NCI-H2029 (cell line): ENCODE results near the gene MLC1.
"Not testable (repeated sequence)": the region's sequence is repeated elsewhere in the genome, so short reads cannot be mapped to it uniquely, and the experiment has no call there.

Source experiments
- DNase-seq: peaks from one replicate; lab custom pipeline; 2025; lab: John Stamatoyannopoulos, UW

Gene MLC1

DNA sequence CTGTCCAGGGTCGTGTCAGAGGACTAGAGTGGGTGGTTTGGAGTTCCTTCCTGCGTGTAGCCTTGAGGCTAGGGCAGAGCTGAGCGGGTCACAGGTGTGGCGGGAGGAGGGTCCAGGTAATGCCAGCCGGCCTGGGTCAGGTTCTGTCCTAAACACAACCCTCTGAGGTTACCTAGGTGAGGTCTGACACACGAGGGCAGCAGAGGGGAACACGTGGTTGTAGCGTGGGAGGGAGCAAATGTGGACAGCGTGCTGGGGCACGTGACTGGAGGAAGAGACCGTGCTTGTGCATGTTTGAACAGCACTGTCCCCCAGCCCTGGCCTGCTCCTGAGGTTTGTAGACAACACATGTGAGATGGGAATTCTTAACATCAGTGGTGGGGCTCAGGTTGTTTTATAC is 17.7 kb upstream of the MLC1 start:
- DNase-seq, result no peak

DNA sequence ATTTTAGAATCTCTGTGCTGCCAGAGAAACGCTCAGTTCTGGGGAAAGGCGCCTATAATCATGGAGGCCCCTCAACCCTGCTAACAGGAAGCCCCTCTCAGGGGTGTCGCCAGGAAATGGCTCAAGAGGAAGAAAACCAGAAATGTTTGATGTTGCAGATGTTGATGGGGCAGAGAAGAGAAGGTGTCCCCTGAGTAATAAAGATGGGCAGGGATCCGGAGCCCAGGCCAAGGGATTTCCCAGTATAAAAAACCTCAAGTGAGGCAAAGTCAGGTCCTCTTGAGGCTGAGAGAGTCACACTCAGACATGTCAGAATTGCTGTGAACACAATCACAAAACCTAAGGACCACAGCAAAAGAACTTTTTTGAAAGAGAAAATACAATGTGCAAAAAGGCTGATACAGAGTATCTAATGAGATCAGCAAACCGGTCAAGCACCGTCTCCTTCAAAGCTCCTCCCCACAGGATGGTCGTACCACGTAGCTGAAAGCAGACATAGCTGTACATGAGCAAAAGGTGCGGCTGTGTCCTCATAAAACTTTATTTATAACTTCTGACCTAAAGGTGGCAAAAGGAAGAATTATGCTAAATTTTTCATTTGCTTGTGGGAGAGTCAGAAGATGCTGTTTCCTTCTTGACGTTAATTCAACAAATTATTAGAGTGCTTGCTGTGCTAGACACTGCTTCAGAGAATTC is 16.8 kb upstream of the MLC1 start:
- no peak for DNase-seq

DNA sequence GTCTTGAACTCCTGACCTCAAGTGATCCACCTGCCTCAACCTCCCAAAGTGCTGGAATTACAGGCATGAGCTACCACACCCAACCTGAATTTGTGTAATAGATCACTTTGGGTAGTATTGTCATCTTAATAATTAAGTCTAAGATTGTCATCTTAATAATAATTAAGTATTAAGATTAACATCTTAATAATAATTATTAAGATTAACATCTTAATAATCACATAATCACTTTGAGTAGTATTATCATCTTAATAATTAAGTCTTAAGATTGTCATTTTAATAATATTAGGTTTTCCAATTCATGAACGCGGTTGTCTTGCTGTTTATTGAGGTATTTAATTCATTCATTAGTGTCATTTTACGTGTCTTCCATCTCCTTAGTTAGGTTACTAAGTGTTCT is 12.8 kb upstream of the MLC1 start:
- no peak for DNase-seq

DNA sequence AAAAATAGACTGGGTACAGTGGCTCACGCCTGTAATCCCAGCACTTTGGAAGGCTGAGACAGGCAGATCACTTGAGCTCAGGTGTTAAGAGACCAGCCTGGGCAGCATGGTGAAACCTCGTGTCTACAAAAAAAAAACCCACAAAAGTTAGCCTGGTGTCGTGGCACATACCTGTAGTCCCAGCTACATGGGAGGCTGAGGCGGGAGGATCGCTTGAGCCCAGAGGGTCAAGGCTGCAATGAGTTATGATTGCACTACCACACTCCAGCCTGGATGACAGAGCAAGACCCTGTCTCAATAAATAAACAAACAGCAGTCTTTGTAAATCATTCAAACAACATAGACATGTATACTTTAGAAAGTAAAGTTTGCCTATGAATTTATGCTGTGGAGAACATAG is 7.1 kb upstream of the MLC1 start:
- no peak for DNase-seq

DNA sequence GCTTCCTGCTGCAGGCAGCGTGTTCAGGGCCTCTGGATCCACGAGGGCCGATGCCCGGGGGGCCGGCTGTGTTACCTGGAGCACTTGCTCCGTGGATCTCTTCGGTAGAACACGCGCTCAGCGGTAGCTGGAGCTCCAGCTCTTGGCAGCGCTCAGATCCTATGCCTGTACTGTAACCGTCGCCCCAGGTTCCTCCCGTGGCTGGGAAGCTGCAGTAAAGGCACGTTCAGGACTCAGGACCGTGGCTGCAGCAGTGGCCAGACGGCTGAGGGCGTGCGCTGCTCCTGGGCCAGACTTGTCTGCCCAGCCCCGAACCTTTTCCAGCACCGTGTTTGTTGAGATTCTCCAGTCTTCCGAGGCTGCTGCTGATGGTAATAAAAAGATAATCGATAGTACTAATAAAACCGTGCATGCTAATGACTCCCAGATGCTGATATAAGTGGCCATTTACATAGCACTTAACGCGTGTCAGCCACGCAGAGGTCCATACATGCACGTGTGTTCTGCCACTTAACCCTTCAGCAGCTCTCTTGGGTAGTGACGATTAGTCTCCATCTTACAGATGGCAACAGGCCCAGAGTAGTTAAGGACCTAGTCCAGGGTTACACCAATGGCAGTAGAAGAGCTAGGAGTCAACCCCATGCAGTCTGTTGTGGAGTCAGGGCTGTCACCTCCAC is 6.0 kb upstream of the MLC1 start:
- DNase-seq, result peak; percentile 18

DNA sequence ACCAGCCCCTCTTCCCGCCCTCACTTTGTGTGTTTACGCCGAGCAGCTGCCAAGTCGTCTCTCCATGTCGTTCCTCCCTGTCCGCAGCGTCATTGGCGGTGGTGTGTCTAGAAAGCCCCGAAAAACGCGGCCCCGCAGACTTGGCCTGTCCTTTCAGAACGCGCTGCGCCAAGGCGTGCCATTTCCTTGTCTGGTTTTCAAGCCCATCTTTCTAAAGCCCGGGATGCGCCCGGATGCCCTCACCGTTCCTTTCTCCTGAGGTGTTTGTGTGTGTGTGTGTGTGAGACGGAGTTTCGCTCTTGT is 5.1 kb upstream of the MLC1 start:
- DNase-seq, result no peak

DNA sequence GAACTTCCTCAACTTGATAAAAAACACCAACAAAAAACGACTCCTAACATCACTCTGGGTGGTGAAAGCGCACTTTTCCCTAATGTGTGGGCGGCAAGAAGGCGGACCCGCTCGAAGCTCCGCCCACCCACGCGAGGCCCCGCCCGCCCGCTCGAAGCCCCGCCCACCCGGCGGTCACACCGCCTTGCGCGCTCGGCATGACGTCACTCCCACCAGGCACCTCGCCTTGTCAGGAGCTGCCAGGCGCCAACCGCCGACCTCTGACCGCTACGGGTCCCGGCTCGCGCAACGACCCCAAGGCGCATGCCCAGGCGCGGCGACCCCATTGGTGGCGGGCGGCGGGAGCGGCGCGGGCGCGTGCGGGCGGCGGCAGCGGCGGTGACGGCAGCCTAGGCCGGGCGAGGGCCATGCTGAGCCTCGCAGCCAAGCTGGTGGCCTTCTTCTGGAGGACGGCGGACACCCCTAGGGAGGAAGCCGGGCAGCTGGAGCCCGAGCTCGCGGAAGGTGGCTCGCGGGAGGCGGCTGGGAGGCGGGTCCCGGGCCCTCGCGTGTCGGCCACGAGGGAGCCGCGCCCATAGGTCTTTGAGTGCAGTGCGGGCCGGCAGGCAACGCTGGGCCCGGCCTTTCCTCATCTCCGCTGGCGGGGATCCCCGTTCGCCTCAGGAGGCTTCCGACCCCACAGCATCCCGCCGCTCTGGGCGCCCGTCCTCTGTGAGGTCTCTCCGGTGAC is 4.6 kb upstream of the MLC1 start, which contains the start of gene MOV10L1:
Gene MOV10L1 (plus strand): TSS at position 325 of the 730 bp plus-strand sequence. CDS start 83 bp downstream, at position 408.
- no peak for DNase-seq

DNA sequence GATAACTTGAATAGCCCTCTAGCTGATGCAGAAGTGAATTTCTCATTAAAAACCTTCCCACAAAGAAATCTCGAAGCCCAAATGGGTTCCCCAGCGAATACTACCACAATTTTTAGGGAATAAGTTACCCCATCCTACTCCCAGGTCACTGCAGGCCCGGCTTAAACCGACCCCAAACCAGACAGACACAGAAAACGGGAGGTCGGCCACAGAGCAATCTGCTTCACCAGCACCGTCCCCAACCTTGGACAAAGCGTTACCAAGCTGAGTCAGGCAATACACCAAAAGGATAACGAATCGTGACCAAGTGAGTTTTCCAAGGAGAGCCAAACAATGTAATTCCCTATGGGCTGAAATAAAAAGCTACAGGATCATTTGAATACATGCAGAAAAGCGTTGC is 4.0 kb upstream of the MLC1 start:
- DNase-seq, result no peak

DNA sequence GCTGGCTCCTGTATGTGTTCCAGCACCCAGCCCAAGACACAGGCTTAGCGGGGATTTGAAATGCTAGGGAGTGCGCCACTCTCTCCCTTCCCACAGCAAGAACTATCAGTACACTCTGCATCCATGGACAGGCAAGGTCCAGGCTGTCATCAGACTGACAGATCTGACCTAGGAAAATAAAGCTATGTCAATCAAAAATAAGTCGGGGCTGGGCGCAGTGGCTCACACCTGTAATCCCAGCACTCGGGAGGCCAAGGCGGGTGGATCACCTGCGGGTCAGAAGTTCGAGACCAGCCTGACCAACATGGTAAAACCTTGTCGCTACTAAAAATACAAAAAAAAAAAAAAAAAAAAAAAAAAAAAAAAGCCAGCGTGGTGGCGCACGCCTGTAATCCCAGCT is 2.9 kb upstream of the MLC1 start:
- no peak for DNase-seq

DNA sequence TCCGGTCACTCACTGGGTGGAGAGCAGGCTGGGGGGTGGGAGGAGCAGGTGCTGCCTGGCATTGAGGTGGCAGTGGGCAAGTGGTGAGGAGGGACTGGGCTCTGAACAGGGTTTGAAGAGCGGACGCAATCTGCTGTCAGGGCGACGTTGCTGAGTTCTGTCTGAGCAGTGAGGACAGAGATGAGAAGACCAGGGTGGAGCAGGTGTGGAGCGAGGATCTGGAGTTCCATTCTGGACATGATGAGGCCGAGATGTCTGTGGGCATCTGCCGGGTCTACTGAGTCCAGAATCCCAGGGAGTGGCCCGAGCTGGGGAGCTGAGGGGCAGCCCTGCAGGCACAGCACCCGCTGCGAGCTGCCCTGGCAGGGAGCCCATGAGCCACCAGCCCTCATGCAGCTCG is 2.4 kb upstream of the MLC1 start:
- no peak for DNase-seq

DNA sequence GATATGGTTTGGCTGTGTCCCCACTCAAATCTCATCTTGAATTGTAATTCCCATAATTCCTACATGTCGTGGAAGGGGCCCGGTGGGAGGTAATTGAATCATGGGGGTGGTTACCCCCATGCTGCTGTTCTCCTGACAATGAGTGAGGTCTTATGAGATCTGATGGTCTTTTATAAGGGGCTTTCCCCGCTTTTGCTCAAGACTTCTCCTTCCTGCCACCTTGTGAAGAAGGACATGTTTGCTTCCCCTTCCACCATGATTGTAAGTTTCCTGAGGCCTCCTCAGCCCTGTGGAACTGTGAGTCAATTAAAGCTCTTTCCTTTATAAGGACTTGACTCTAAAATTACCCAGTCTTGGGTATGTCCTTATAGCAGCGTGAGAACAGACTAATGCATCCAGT is 1.7 kb upstream of the MLC1 start:
- DNase-seq, result not testable (repeated sequence)

DNA sequence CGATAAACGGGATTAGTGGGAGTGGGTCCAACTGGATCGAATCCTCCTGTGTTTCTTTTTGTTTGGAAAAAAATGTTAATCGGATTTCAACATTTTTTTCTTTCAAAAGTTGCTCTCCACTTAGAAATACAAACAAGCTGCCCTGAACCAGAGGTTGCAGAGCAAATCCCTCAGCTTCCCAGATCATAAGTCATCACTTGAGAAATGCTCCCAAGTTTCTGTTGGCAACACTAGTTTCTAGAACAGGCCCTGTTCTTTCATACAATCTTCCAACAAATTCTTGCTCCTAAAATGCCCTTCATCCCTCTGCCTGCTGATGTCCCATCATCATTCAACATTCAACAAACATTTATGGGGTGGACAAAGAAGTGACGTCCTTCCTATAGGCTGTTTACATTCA is 1.3 kb upstream of the MLC1 start:
- no peak for DNase-seq

DNA sequence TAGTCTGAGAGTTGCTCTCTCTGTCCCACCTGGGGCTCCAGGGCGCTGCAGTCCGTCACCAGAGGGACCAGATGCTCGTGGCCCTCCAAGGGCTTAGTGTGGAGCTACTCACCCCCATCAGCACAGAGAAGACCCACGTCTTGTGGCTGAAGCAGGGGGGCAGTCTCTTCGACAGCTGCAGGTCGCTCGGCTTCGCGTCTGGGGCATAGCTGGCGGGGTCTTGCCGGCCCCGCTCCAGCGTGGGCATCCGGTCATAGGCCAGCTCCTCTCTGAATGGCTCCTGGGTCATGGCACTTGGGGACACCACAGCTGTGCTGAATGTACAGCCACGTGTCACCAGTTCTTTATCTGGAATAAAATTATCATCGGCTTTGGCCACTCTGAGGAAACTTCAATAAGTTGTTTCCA is 608 bp downstream of the MLC1 start:
- DNase-seq, result no peak

DNA sequence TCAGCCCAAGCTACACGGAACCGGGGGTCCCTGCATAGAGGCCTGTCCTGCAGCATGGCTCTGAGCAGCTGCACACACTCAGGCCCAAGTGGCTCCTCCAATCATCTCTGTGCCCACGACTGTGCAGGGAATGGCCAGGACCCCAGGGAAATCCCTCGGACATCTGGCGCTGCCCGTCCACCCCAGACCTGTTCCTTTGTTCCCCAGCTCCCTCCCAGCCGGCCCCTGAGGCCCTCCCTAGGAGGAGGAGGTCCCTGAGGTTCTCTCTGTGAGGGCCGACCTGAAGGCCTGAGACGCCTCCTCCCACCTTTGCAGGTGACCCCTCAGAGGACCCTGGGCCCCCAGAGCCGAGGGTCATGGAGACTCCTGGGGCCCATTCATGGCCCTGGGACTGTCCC is 1.1 kb downstream of the MLC1 start:
- DNase-seq, result no peak

DNA sequence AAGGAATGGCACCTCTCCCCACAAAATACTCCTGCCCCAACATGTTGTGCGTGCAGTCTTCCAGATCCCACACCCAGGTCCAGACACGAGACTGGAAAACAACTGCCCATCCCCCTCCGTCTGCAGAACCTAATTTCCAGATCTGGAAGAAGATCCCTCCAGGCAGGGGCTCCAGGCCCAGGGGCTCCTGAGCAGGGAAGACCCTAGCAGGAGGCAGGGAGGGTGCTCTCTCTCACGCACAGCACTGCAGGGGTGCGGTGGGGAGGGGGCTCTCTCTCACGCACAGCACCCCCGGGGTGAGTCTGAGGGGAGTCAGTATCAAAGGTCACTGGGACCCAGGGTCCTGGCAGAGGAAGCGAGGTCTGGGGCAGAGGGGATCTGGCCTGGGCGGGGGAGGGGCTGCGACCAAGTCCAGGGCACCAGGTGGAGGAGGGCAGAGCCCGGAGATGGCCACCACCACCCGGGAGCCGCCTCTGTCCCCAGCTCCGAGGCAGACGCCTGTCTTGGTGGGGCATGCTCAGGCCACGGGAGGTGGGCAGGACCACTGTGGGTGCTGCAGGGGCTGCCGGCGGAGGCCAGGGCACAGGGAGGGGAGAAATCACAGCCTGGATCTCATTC is 1.7 kb downstream of the MLC1 start:
- DNase-seq, result no peak

DNA sequence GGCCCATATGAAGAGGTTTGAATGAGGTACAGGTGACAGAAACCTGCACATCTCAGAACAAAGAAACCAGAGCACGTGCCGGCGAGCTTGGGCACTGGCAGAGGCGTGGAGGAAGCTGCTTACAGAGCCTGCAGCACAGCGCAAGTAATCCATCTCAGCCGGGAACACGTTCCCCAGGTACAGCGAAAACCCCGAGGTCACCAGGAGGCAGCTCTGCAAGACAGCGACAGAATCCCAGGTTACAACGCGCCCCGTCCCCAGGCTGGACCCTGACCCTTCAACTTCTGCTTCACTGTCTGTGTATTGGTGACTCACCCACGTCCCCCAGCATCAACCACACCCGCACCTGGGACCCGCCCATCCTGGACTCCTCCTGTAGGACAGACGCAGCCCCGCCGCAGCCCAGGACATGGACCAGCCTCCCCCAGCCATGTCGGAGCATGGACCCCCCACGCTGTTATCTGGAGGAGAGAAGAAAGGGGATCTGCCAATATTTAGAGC is 2.2 kb downstream of the MLC1 start:
- no peak for DNase-seq

DNA sequence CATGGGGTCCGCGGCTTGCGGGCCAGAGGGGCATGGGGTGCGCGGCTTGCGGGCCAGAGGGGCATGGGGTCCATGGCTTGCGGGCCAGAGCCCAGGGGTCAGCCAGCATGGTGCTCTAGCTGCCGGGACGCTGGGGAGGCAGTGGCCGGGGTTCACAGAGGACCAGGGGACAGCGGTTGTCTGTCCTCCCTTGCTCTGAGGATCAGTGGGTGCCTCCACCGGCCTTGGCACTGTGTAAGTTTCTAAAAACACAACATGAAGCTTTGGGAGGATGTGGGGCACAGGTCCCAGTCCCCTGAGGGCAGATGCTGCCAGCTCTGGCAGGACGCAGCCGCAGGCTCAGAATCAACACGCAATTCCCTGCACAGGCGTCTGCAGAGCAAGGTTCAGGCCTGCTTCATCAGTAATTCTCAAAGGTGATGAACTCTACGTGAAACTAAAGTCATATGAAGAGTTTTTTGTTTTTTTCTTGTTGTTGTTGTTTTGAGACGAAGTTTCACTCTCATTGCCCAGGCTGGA is 3.0 kb downstream of the MLC1 start:
- DNase-seq, result no peak

DNA sequence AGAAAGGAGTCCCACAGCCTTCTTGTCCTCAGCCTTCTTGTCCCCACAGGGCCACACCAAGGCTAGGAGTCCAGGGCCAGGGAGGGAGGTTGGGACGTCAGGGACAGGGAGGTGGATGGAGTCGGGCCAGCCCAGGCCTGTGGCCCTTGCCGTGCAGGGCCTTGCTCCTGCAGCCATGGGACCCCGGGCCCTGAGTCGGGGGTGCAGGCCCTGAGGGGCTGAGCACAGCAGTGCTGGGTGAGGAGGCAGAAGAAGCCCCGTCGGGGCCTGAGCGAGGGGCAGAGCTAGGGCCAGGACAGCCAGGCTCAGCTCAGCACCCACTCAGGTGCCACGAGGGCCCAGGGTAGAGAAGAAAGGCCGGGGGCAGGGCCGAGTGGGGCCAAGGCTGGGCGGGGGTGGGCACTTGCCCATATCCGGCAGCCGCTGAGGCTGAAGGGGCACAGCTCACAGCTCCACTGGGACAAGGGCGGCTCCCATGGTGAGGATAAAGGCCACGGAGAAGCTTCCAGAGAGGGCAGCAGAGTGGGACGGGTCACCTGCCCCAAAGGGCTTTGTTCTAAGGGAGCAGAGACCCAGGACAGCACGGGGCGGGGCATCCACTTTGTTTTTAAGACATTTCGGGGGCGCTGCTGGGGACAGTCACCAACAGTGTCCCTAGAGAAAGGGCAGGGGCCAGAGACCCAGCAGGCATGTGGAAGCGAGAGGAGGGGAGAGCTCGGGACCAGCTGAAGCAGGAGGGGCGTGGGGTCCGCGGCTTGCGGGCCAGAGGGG is 3.6 kb downstream of the MLC1 start:
- no peak for DNase-seq

DNA sequence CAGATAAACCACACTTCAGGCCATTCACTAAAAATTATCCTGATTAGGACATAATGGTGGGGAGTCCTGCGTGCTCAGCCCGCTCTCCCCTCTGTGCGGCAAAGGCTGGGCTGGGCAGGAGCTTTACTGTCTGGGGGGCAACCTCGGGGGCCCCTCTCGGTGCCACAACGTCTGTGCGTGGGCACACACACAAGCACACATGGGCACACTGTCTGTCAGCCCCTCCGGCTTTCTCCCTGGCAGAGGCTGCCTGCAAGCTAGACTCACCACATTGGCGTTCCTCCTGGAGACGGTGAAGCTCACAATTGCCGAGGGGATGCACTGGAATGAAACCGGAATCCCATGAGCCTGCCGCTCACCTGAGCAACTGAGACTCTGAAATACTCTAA is 5.2 kb downstream of the MLC1 start:
- DNase-seq, result no peak

DNA sequence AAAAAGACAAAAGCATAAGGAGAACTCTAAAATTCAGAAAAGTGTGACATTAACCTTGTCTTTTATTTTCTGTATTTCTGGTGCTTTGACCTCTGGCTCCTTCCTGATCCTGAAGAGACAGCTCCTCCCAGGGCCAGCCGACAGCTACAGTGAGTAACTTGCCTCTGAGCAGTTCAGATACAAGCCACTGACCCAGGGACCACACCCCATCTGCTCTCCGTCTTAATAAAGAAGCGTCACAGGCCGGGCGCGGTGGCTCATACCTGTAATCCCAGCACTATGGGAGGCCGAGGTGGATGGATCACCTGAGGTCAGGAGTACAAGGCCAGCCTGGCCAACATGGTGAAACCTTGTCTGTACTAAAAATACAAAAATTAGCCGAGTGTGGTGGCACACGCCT is 6.5 kb downstream of the MLC1 start:
- no peak for DNase-seq

DNA sequence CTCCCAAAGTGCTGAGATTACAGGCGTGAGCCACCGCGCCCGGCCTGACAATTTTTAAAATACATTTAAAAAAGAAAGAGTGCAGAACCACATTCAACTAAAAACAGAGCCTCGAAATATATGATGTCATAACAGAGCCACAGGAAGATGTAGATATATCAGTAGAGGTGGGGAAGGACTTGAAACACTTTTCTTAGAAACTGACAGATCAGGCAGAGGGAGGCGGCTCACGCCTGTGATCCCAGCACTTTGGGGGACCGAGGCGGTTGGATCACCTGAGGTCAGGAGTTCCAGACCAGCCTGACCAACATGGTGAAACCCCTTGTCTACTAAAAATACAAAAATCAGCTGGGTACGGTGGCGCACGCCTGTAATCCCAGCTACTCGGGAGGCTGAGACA is 7.0 kb downstream of the MLC1 start:
- DNase-seq, result no peak
